Measurements from ENCODE around the gene BDP1.
"Not testable (repeated sequence)": the region's sequence is repeated elsewhere in the genome, so short reads cannot be mapped to it uniquely, and the experiment has no call there.

BDP1 gene

GRCh38 chr5:71447218-71447808 is 8.1 kb upstream of the BDP1 start:
- TF ChIP-seq, protein P1, sequence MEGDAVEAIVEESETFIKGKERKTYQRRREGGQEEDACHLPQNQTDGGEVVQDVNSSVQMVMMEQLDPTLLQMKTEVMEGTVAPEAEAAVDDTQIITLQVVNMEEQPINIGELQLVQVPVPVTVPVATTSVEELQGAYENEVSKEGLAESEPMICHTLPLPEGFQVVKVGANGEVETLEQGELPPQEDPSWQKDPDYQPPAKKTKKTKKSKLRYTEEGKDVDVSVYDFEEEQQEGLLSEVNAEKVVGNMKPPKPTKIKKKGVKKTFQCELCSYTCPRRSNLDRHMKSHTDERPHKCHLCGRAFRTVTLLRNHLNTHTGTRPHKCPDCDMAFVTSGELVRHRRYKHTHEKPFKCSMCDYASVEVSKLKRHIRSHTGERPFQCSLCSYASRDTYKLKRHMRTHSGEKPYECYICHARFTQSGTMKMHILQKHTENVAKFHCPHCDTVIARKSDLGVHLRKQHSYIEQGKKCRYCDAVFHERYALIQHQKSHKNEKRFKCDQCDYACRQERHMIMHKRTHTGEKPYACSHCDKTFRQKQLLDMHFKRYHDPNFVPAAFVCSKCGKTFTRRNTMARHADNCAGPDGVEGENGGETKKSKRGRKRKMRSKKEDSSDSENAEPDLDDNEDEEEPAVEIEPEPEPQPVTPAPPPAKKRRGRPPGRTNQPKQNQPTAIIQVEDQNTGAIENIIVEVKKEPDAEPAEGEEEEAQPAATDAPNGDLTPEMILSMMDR (IDR thresholded peaks at IDR 0.05; ENCODE audit: control insufficient read depth, insufficient read depth, low read depth, low read length, missing control alignments), result peak; percentile 37
- DNase-seq (ENCODE audit: low read depth); H3K4me3 ChIP-seq (ENCODE audit: control insufficient read depth, low read depth, low read length): not testable (repeated sequence)

GRCh38 chr5:71452876-71453275 is 2.6 kb upstream of the BDP1 start:
- H3K4me3 ChIP-seq (ENCODE audit: control insufficient read depth, low read depth, low read length), result no peak overlapping the region
- TF ChIP-seq, protein P1 (IDR thresholded peaks at IDR 0.05; ENCODE audit: control insufficient read depth, insufficient read depth, low read depth, low read length, missing control alignments), result no peak
- DNase-seq (ENCODE audit: low read depth), result no peak

- TF ChIP-seq, protein P1 (IDR thresholded peaks at IDR 0.05; ENCODE audit: control insufficient read depth, insufficient read depth, low read depth, low read length, missing control alignments), result no peak
- peak overlapping the region; percentile 74; the same call in 1 of the 2 replicates for H3K4me3 ChIP-seq (ENCODE audit: control insufficient read depth, low read depth, low read length)
- DNase-seq (ENCODE audit: low read depth), result no peak
Measured at GRCh38 chr5:71454913-71455312, 538 bp upstream of the BDP1 start.

DNA sequence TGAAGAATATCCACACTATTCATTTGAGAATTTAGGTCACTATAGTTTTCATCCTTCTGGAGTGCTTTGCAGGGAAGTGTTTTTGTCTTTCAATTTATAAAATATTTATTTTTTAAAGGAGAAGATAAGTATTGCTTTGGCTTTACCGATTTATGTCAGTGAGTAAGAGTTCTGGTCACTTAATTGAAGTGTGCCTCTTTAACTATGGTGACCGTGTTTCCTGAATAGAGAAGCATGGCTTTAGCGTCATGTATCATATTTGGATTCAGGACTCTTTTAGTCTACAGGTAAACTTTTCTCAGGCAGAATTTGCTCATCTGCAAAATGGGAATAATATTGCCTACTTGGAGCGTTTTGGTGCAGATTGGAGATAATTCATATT is 902 bp downstream of the BDP1 start:
- DNase-seq (ENCODE audit: low read depth), result no peak
- peak overlapping the region; percentile 74 for H3K4me3 ChIP-seq (ENCODE audit: control insufficient read depth, low read depth, low read length)
- TF ChIP-seq, protein P1 (IDR thresholded peaks at IDR 0.05; ENCODE audit: control insufficient read depth, insufficient read depth, low read depth, low read length, missing control alignments), result no peak

- TF ChIP-seq, protein P1 (IDR thresholded peaks at IDR 0.05; ENCODE audit: control insufficient read depth, insufficient read depth, low read depth, low read length, missing control alignments), result no peak
- no peak for DNase-seq (ENCODE audit: low read depth)
- no peak overlapping the region; the same call in 1 of the 2 replicates for H3K4me3 ChIP-seq (ENCODE audit: control insufficient read depth, low read depth, low read length)
Measured at GRCh38 chr5:71457106-71457505, 1.7 kb downstream of the BDP1 start.

- TF ChIP-seq, protein P1 (IDR thresholded peaks at IDR 0.05; ENCODE audit: control insufficient read depth, insufficient read depth, low read depth, low read length, missing control alignments), result no peak
- H3K4me3 ChIP-seq (ENCODE audit: control insufficient read depth, low read depth, low read length), result no peak overlapping the region
Measured at GRCh38 chr5:71460693-71461092, 5.2 kb downstream of the BDP1 start.

More at GRCh38 chr5:71460693-71461092, 5.2 kb downstream of the BDP1 start:
- DNase-seq (ENCODE audit: low read depth), result no peak
